HEK293 (cell line): ENCODE measurements around the gene RINT1.
A peak's percentile ranks its signal among the peaks of the same experiment; 100 is the strongest.

ENCODE experiments used
- CTCF ChIA-PET: fragments of 350-600 bp; formaldehyde crosslinking; extraction: SDS; loops from one replicate; lab custom pipeline; 2021; ENCODE audit warnings: antibody characterized with exemption; lab: Yijun Ruan, JAX
- POLR2A ChIA-PET: fragments of 300-600 bp; formaldehyde crosslinking; extraction: SDS; loops from one replicate; lab custom pipeline; 2020; ENCODE audit warnings: antibody characterized with exemption, inconsistent platforms; lab: Yijun Ruan, JAX
- H3K27ac ChIP-seq: fragments of 200-500 bp; sonication (Bioruptor generic); 2 replicates; pipeline ENCODE4 v1.5.1; 2014; ENCODE audit warnings: low read depth, low read length, control low read depth, inconsistent platforms; ENCODE audit errors: extremely low read depth
- H3K36me3 ChIP-seq, 2 experiments: fragments of 200-500 bp in 1 of 2; sonication (Bioruptor generic) in 1 of 2; 1 replicate in 1 of 2; 2 replicates in 1 of 2; pipeline ENCODE4 v1.5.1; 2014 to 2017; ENCODE audit warnings: inconsistent platforms in 2 of 2, low read length in 2 of 2; ENCODE audit not compliant: control insufficient read depth in 2 of 2, insufficient read depth in 1 of 2
- H3K4me1 ChIP-seq: fragments of 200-500 bp; sonication (Bioruptor generic); 2 replicates; pipeline ENCODE4 v1.5.1; 2014; ENCODE audit warnings: mild to moderate bottlenecking, low read length, inconsistent platforms; ENCODE audit not compliant: control insufficient read depth, insufficient read depth
- H3K4me3 ChIP-seq: 2 replicates; pipeline ENCODE4 v1.5.1; 2011; ENCODE audit warnings: low read depth, mild to moderate bottlenecking, control low read depth, low read length, moderate library complexity
- H3K9me3 ChIP-seq: fragments of 200-500 bp; sonication (Bioruptor generic); 2 replicates; pipeline ENCODE4 v1.5.1; 2014; ENCODE audit warnings: low read depth, low read length, inconsistent platforms; ENCODE audit not compliant: control insufficient read depth, insufficient read depth
- EGR2 ChIP-seq: fragments of 450-650 bp; formaldehyde crosslinking; IDR thresholded peaks from 2 replicates; pipeline ENCODE4 v1.5.1; 2016; ENCODE audit warnings: low read depth, missing biosample characterization, missing genetic modification characterization
- FEZF1 ChIP-seq: fragments of 450-650 bp; formaldehyde crosslinking; IDR thresholded peaks from 2 replicates; pipeline ENCODE4 v1.5.1; 2016; ENCODE audit warnings: missing biosample characterization, missing genetic modification characterization
- OSR2 ChIP-seq: fragments of 450-650 bp; formaldehyde crosslinking; IDR thresholded peaks from 2 replicates; pipeline ENCODE4 v1.5.1; 2016; ENCODE audit warnings: missing biosample characterization, missing genetic modification characterization
- YY2 ChIP-seq: fragments of 450-650 bp; formaldehyde crosslinking; IDR thresholded peaks from 2 replicates; pipeline ENCODE4 v1.5.1; 2016; ENCODE audit warnings: missing biosample characterization, missing genetic modification characterization
- ZBTB20 ChIP-seq: fragments of 450-650 bp; formaldehyde crosslinking; IDR thresholded peaks from 2 replicates; pipeline ENCODE4 v1.5.1; 2016; ENCODE audit warnings: missing biosample characterization, missing genetic modification characterization
- ZBTB26 ChIP-seq: fragments of 450-650 bp; formaldehyde crosslinking; optimal IDR thresholded peaks from 2 replicates; pipeline ENCODE3; 2016; ENCODE audit warnings: missing biosample characterization, mild to moderate bottlenecking, missing genetic modification characterization
- ZBTB7A ChIP-seq: fragments of 450-650 bp; formaldehyde crosslinking; IDR thresholded peaks from 2 replicates; pipeline ENCODE4 v1.5.1; 2016; ENCODE audit warnings: low read depth, missing biosample characterization, missing genetic modification characterization
- ZFHX2 ChIP-seq: fragments of 450-650 bp; formaldehyde crosslinking; conservative IDR thresholded peaks from 2 replicates; pipeline ENCODE4 v1.5.1; 2016; ENCODE audit warnings: missing biosample characterization, missing genetic modification characterization
- ZFP41 ChIP-seq: fragments of 450-650 bp; formaldehyde crosslinking; IDR thresholded peaks from 2 replicates; pipeline ENCODE4 v1.5.1; 2016; ENCODE audit warnings: missing biosample characterization, missing genetic modification characterization, borderline replicate concordance
- ZNF138 ChIP-seq: fragments of 450-650 bp; formaldehyde crosslinking; IDR thresholded peaks from 2 replicates; pipeline ENCODE4 v1.5.1; 2016; ENCODE audit warnings: missing biosample characterization, missing genetic modification characterization, borderline replicate concordance
- ZNF239 ChIP-seq: fragments of 450-650 bp; formaldehyde crosslinking; IDR thresholded peaks from 2 replicates; pipeline ENCODE4 v1.5.1; 2016; ENCODE audit warnings: missing biosample characterization, missing genetic modification characterization
- ZNF248 ChIP-seq: fragments of 450-650 bp; formaldehyde crosslinking; IDR thresholded peaks from 2 replicates; pipeline ENCODE4 v1.5.1; 2017; ENCODE audit warnings: missing biosample characterization, missing genetic modification characterization
- ZNF26 ChIP-seq: fragments of 450-650 bp; formaldehyde crosslinking; IDR thresholded peaks from 2 replicates; pipeline ENCODE4 v1.5.1; 2016; ENCODE audit warnings: missing biosample characterization, missing genetic modification characterization
- ZNF391 ChIP-seq: fragments of 450-650 bp; formaldehyde crosslinking; IDR thresholded peaks from 2 replicates; pipeline ENCODE4 v1.5.1; 2016; ENCODE audit warnings: low read depth, missing biosample characterization, missing genetic modification characterization, borderline replicate concordance
- ZNF404 ChIP-seq: fragments of 450-650 bp; formaldehyde crosslinking; IDR thresholded peaks from 2 replicates; pipeline ENCODE4 v1.5.1; 2017; ENCODE audit warnings: missing biosample characterization, missing genetic modification characterization
- ZNF473 ChIP-seq: fragments of 450-650 bp; formaldehyde crosslinking; IDR thresholded peaks from 2 replicates; pipeline ENCODE4 v1.5.1; 2017; ENCODE audit warnings: missing biosample characterization, missing genetic modification characterization
- ZNF571 ChIP-seq: fragments of 450-650 bp; formaldehyde crosslinking; IDR thresholded peaks from 2 replicates; pipeline ENCODE4 v1.5.0; 2017; ENCODE audit warnings: missing biosample characterization, missing genetic modification characterization
- ZNF621 ChIP-seq: fragments of 450-650 bp; formaldehyde crosslinking; IDR thresholded peaks from 2 replicates; pipeline ENCODE4 v1.5.1; 2017; ENCODE audit warnings: missing biosample characterization, missing genetic modification characterization
- ZNF623 ChIP-seq: fragments of 450-650 bp; formaldehyde crosslinking; IDR thresholded peaks from 2 replicates; pipeline ENCODE4 v1.5.1; 2016; ENCODE audit warnings: missing biosample characterization, missing genetic modification characterization
- ZNF626 ChIP-seq: fragments of 450-650 bp; sonication (Bioruptor Pico); formaldehyde crosslinking; IDR thresholded peaks from 2 replicates; pipeline ENCODE4 v1.5.1; 2018; ENCODE audit warnings: missing biosample characterization, missing genetic modification characterization, inconsistent platforms
- TF ChIP-seq, protein P1 (sequence below): fragments of 450-650 bp; formaldehyde crosslinking; IDR thresholded peaks from 2 replicates; pipeline ENCODE4 v1.5.1; 2017; ENCODE audit warnings: missing biosample characterization, missing genetic modification characterization
- TF ChIP-seq, protein P2 (sequence below): fragments of 450-650 bp; formaldehyde crosslinking; IDR thresholded peaks from 2 replicates; pipeline ENCODE4 v1.5.1; 2016; ENCODE audit warnings: missing biosample characterization, missing genetic modification characterization

RINT1 gene

GRCh38 chr7:105497016-105497415, 35.0 kb upstream of the RINT1 start:
- no peak for TF ChIP-seq ZNF626
- TF ChIP-seq ZNF138 (tag by site-specific recombination) = no peak
- TF ChIP-seq ZNF26 = no peak
- CTCF ChIA-PET = interaction anchor here (1.0 kb wide), 1 partner anchor 10 kb away, joined by 3 read pairs; no protein-coding TSS in a partner anchor

DNA sequence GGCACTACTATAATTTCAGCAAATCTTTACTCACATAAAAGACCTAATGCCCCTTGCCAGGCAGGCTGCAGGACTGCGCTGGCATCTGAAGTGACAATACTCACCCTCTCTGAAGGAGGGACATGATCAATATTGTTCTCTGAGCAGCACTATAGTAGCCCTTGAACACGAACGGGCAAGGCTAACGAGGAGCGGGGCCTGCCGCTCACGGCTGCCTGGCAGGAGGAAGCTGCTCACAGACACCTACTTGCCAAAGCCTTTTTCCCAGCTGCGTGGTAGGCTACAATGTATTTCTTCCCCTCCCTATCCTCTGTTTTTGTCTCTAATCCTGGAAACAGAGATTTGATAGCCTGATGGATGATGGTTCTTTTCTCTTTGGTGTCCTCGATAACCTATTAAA, 29.8 kb upstream of the RINT1 start:
- Histone ChIP-seq H3K9me3 (no peaks in the 10 kb centered on the region), H3K4me3 (no peak overlapping the region), H3K36me3 (peaks cover 17 to 43% of the 10 kb centered on the region in 2 experiments)
- ChIA-PET CTCF (interaction anchor here (0.6 to 1.3 kb wide), 3 partner anchors 10 to 34 kb away, joined by 3 to 5 read pairs (median 3); no protein-coding TSS in a partner anchor), POLR2A (no interaction called here)
- TF ChIP-seq ZBTB20 (tag by site-specific recombination) (no peak), EGR2 (no peak), ZNF391 (no peak), YY2 (tag by site-specific recombination) (no peak), ZBTB7A (tag by site-specific recombination) (no peak), ZNF621 (tag by site-specific recombination) (no peak), ZNF473 (tag by site-specific recombination) (no peak), ZFHX2 (tag by site-specific recombination) (no peak), ZNF404 (tag by site-specific recombination) (no peak), ZNF571 (no peak), ZFP41 (no peak), ZNF248 (no peak), ZNF239 (tag by site-specific recombination) (no peak), FEZF1 (tag by site-specific recombination) (no peak)
- TF ChIP-seq, protein P1, sequence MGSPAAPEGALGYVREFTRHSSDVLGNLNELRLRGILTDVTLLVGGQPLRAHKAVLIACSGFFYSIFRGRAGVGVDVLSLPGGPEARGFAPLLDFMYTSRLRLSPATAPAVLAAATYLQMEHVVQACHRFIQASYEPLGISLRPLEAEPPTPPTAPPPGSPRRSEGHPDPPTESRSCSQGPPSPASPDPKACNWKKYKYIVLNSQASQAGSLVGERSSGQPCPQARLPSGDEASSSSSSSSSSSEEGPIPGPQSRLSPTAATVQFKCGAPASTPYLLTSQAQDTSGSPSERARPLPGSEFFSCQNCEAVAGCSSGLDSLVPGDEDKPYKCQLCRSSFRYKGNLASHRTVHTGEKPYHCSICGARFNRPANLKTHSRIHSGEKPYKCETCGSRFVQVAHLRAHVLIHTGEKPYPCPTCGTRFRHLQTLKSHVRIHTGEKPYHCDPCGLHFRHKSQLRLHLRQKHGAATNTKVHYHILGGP = no peak
- TF ChIP-seq, protein P2, sequence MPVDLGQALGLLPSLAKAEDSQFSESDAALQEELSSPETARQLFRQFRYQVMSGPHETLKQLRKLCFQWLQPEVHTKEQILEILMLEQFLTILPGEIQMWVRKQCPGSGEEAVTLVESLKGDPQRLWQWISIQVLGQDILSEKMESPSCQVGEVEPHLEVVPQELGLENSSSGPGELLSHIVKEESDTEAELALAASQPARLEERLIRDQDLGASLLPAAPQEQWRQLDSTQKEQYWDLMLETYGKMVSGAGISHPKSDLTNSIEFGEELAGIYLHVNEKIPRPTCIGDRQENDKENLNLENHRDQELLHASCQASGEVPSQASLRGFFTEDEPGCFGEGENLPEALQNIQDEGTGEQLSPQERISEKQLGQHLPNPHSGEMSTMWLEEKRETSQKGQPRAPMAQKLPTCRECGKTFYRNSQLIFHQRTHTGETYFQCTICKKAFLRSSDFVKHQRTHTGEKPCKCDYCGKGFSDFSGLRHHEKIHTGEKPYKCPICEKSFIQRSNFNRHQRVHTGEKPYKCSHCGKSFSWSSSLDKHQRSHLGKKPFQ (tag by site-specific recombination) = no peak
- TF ChIP-seq, all 188 proteins: peak for 0
- H3K27ac ChIP-seq = no peak overlapping the region
- no peaks in the 10 kb centered on the region for H3K4me1 ChIP-seq

More at GRCh38 chr7:105497016-105497415, 35.0 kb upstream of the RINT1 start:
- H3K36me3 ChIP-seq = peaks cover 13 to 22% of the 10 kb centered on the region in 2 experiments; a peak in 2 of 3 replicates
- H3K4me3 ChIP-seq = no peak overlapping the region
- H3K4me1 ChIP-seq = no peaks in the 10 kb centered on the region
- H3K27ac ChIP-seq = no peak overlapping the region
- POLR2A ChIA-PET = no interaction called here
- no peaks in the 10 kb centered on the region for H3K9me3 ChIP-seq

- H3K27ac ChIP-seq = no peak overlapping the region
Observed at GRCh38 chr7:105512415-105512814, 19.6 kb upstream of the RINT1 start.

More at GRCh38 chr7:105512415-105512814, 19.6 kb upstream of the RINT1 start:
- Histone ChIP-seq H3K4me3 (no peak overlapping the region), H3K4me1 (no peaks in the 10 kb centered on the region), H3K36me3 (peaks cover 6 to 16% of the 10 kb centered on the region in 2 experiments; a peak in 2 of 3 replicates), H3K9me3 (no peaks in the 10 kb centered on the region)
- TF ChIP-seq OSR2 (tag by site-specific recombination) (no peak), ZBTB26 (tag by site-specific recombination) (peak; percentile 10), EGR2 (peak; percentile 81), ZNF623 (tag by site-specific recombination) (peak; percentile 51), ZFHX2 (tag by site-specific recombination) (peak; percentile 47)
- ChIA-PET CTCF (interaction anchor here (1.6 kb wide), 1 partner anchor 10 kb away, joined by 5 read pairs; no protein-coding TSS in a partner anchor), POLR2A (no interaction called here)
